HL-60/S4 (cell line): ENCODE data around the gene SMC4.

Experiments
- in situ Hi-C: fragments of 300-500 bp; cut with MboI; formaldehyde crosslinking; loops from 2 replicates; pipeline ENCODE4 v1.14.3; 2022; ENCODE audit warnings: low sequenced_read_pairs

The SMC4 gene

GRCh38 chr3:160394009-160394392, 5.4 kb upstream of the SMC4 start:
- in situ Hi-C loops, result no loop called here

- in situ Hi-C loops, result no loop called here
These were observed 4.2 kb upstream of the SMC4 start for GRCh38 chr3:160395297-160395696.

GRCh38 chr3:160398820-160399124, 678 bp upstream of the SMC4 start:
- in situ Hi-C loops, result no loop called here

GRCh38 chr3:160400030-160400701, 716 bp downstream of the SMC4 start:
- in situ Hi-C loops, result no loop called here

- in situ Hi-C loops, result no loop called here
These were observed 1.3 kb downstream of the SMC4 start for GRCh38 chr3:160400702-160401150.

GRCh38 chr3:160401291-160402095, 2.0 kb downstream of the SMC4 start:
- in situ Hi-C loops, result no loop called here

GRCh38 chr3:160402221-160403027, 3.0 kb downstream of the SMC4 start:
- in situ Hi-C loops, result no loop called here

GRCh38 chr3:160403028-160403545, 3.6 kb downstream of the SMC4 start:
- in situ Hi-C loops, result no loop called here

GRCh38 chr3:160403796-160404470, 4.5 kb downstream of the SMC4 start:
- in situ Hi-C loops, result no loop called here

- in situ Hi-C loops, result no loop called here
These were observed 10.6 kb downstream of the SMC4 start for GRCh38 chr3:160409812-160410610.

GRCh38 chr3:160412477-160412876, 13.0 kb downstream of the SMC4 start:
- in situ Hi-C loops, result no loop called here

- in situ Hi-C loops, result no loop called here
These were observed 14.3 kb downstream of the SMC4 start for GRCh38 chr3:160413613-160414248.

GRCh38 chr3:160417311-160417710, 17.9 kb downstream of the SMC4 start:
- in situ Hi-C loops, result no loop called here

GRCh38 chr3:160427832-160428424, 28.5 kb downstream of the SMC4 start:
- in situ Hi-C loops, result no loop called here

- in situ Hi-C loops, result no loop called here
These were observed 34.6 kb downstream of the SMC4 start for GRCh38 chr3:160434071-160434470.

- in situ Hi-C loops, result no loop called here
These were observed 35.6 kb downstream of the SMC4 start for GRCh38 chr3:160435095-160435494.

- in situ Hi-C loops, result no loop called here
These were observed 36.3 kb downstream of the SMC4 start for GRCh38 chr3:160435747-160436146.

GRCh38 chr3:160437083-160437455, 37.6 kb downstream of the SMC4 start:
- in situ Hi-C loops, result no loop called here

- in situ Hi-C loops, result no loop called here
These were observed 41.2 kb downstream of the SMC4 start for GRCh38 chr3:160440687-160441086.
